ENCODE measurements around the gene SFN. TPM values are rescaled to one million over a fixed set of nuclear protein-coding genes. Genes with fewer than 3 reads are reported as not detected.

Gene SFN
- total RNA-seq, 1 donor from 2014 or later, result not detected

- no peaks in the 10 kb centered on the region for H3K9me3 Mint-ChIP-seq (ENCODE audit: low read depth)
- no peak overlapping the region for H3K27ac Mint-ChIP-seq (ENCODE audit: unreplicated experiment)
- H3K4me1 Mint-ChIP-seq (ENCODE audit: low read depth), result peaks cover 6% of the 10 kb centered on the region
- DNase-seq (ENCODE audit: low spot score), result no peak
- TF ChIP-seq, protein P1, sequence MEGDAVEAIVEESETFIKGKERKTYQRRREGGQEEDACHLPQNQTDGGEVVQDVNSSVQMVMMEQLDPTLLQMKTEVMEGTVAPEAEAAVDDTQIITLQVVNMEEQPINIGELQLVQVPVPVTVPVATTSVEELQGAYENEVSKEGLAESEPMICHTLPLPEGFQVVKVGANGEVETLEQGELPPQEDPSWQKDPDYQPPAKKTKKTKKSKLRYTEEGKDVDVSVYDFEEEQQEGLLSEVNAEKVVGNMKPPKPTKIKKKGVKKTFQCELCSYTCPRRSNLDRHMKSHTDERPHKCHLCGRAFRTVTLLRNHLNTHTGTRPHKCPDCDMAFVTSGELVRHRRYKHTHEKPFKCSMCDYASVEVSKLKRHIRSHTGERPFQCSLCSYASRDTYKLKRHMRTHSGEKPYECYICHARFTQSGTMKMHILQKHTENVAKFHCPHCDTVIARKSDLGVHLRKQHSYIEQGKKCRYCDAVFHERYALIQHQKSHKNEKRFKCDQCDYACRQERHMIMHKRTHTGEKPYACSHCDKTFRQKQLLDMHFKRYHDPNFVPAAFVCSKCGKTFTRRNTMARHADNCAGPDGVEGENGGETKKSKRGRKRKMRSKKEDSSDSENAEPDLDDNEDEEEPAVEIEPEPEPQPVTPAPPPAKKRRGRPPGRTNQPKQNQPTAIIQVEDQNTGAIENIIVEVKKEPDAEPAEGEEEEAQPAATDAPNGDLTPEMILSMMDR (IDR thresholded peaks at IDR 0.05), result no peak
- H3K36me3 Mint-ChIP-seq (ENCODE audit: low read depth), result peaks cover 21% of the 10 kb centered on the region
- H3K4me3 Mint-ChIP-seq (ENCODE audit: unreplicated experiment), result no peak overlapping the region
- H3K27me3 Mint-ChIP-seq (ENCODE audit: low read depth), result no peaks in the 10 kb centered on the region
Observed at GRCh38 chr1:26856181-26856580, 6.8 kb upstream of the SFN start.

GRCh38 chr1:26856604-26857469 is 6.1 kb upstream of the SFN start:
- Mint-ChIP-seq H3K27me3 (ENCODE audit: low read depth) (no peaks in the 10 kb centered on the region), H3K9me3 (ENCODE audit: low read depth) (no peaks in the 10 kb centered on the region), H3K27ac (ENCODE audit: unreplicated experiment) (no peak overlapping the region), H3K36me3 (ENCODE audit: low read depth) (peaks cover 15% of the 10 kb centered on the region), H3K4me3 (ENCODE audit: unreplicated experiment) (no peak overlapping the region), H3K4me1 (ENCODE audit: low read depth) (peaks cover 11% of the 10 kb centered on the region)
- DNase-seq (ENCODE audit: low spot score), result no peak
- TF ChIP-seq, protein P1 (IDR thresholded peaks at IDR 0.05), result no peak

DNA sequence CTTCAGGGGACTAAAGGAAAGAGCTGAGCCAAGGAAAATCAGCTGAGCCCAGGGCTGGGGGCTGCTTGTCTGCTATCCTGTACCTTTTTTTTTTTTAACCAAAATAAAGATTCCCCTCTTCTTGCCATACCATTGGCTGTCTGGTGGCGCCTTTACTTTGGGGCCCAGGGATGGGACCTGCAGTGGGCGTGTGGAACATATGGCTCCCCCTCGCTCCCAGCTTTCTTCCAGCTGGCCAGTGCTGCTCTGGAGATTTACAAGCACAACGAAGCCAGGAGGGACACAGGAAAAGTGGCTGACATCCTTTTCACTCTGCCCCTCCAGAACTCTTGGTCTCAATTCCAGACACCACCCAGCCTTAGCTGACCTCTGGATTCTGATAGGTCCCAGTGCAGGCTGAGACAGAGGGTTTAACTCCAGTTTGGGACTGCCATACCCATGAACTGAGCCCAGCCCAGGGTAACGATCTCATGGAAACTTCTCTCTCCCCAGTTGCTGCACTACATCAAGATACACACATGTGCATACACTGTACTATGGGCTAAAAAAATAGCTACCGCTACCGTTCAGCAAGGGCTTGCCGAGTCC is 5.4 kb upstream of the SFN start:
- no peak overlapping the region for H3K4me3 Mint-ChIP-seq (ENCODE audit: unreplicated experiment)
- peaks cover 11% of the 10 kb centered on the region for H3K4me1 Mint-ChIP-seq (ENCODE audit: low read depth)
- no peaks in the 10 kb centered on the region for H3K9me3 Mint-ChIP-seq (ENCODE audit: low read depth)
- TF ChIP-seq, protein P1 (IDR thresholded peaks at IDR 0.05), result no peak
- no peak overlapping the region for H3K27ac Mint-ChIP-seq (ENCODE audit: unreplicated experiment)
- H3K36me3 Mint-ChIP-seq (ENCODE audit: low read depth), result peaks cover 9% of the 10 kb centered on the region
- no peak for DNase-seq (ENCODE audit: low spot score)
- H3K27me3 Mint-ChIP-seq (ENCODE audit: low read depth), result no peaks in the 10 kb centered on the region

- Mint-ChIP-seq H3K27me3 (ENCODE audit: low read depth) (no peaks in the 10 kb centered on the region), H3K9me3 (ENCODE audit: low read depth) (no peaks in the 10 kb centered on the region), H3K4me1 (ENCODE audit: low read depth) (peaks cover 9% of the 10 kb centered on the region), H3K27ac (ENCODE audit: unreplicated experiment) (no peak overlapping the region), H3K36me3 (ENCODE audit: low read depth) (peaks cover 4% of the 10 kb centered on the region), H3K4me3 (ENCODE audit: unreplicated experiment) (no peak overlapping the region)
- TF ChIP-seq, protein P1 (IDR thresholded peaks at IDR 0.05), result no peak
- DNase-seq (ENCODE audit: low spot score), result no peak
Observed at GRCh38 chr1:26858160-26858559, 4.8 kb upstream of the SFN start.

- H3K36me3 Mint-ChIP-seq (ENCODE audit: low read depth), result peaks cover 3% of the 10 kb centered on the region
- H3K4me3 Mint-ChIP-seq (ENCODE audit: unreplicated experiment), result no peak overlapping the region
- H3K27ac Mint-ChIP-seq (ENCODE audit: unreplicated experiment), result no peak overlapping the region
- no peak for DNase-seq (ENCODE audit: low spot score)
- H3K27me3 Mint-ChIP-seq (ENCODE audit: low read depth), result no peaks in the 10 kb centered on the region
- no peaks in the 10 kb centered on the region for H3K9me3 Mint-ChIP-seq (ENCODE audit: low read depth)
- H3K4me1 Mint-ChIP-seq (ENCODE audit: low read depth), result peaks cover 10% of the 10 kb centered on the region
- TF ChIP-seq, protein P1 (IDR thresholded peaks at IDR 0.05), result no peak
Observed at GRCh38 chr1:26858891-26859640, 3.9 kb upstream of the SFN start.
